Limb (tissue), 2 donors: ENCODE data around the gene ABHD12.
"Not testable (repeated sequence)": the region's sequence is repeated elsewhere in the genome, so short reads cannot be mapped to it uniquely, and the experiment has no call there.

Source experiments
- DNase-seq, 2 donors: peaks; one replicate each; pipeline ENCODE4 v3.0.0-alpha.2; 2016; ENCODE audit errors: extremely low spot score in 2 of 2

The ABHD12 gene

GRCh38 chr20:25353747-25354705 is 36.6 kb downstream of the ABHD12 start:
- DNase-seq, result no peak

GRCh38 chr20:25353353-25353746 is 37.3 kb downstream of the ABHD12 start:
- no peak for DNase-seq

- DNase-seq, result no peak
Observed at GRCh38 chr20:25352746-25353145, 37.9 kb downstream of the ABHD12 start.

GRCh38 chr20:25351024-25351360 is 39.6 kb downstream of the ABHD12 start:
- no peak for DNase-seq

- DNase-seq, result no peak
Observed at GRCh38 chr20:25346349-25346748, 44.3 kb downstream of the ABHD12 start.

GRCh38 chr20:25345721-25346120 is 44.9 kb downstream of the ABHD12 start:
- DNase-seq, result no peak

GRCh38 chr20:25344634-25345033 is 46.0 kb downstream of the ABHD12 start:
- no peak for DNase-seq

- no peak for DNase-seq
Observed at GRCh38 chr20:25341716-25342680, 48.6 kb downstream of the ABHD12 start.

GRCh38 chr20:25340380-25340779 is 50.3 kb downstream of the ABHD12 start:
- DNase-seq, result no peak

GRCh38 chr20:25339608-25340007 is 51.0 kb downstream of the ABHD12 start:
- DNase-seq, result no peak

- no peak for DNase-seq
Observed at GRCh38 chr20:25338112-25339023, 52.3 kb downstream of the ABHD12 start.

GRCh38 chr20:25336561-25337422 is 53.8 kb downstream of the ABHD12 start:
- DNase-seq, result no peak

GRCh38 chr20:25334972-25335371 is 55.7 kb downstream of the ABHD12 start:
- DNase-seq, result not testable (repeated sequence)

- DNase-seq, result no peak
Observed at GRCh38 chr20:25328954-25329498, 61.6 kb downstream of the ABHD12 start.

GRCh38 chr20:25327521-25328235 is 63.0 kb downstream of the ABHD12 start:
- no peak for DNase-seq

GRCh38 chr20:25325997-25326396 is 64.6 kb downstream of the ABHD12 start:
- no peak for DNase-seq

GRCh38 chr20:25325073-25325472 is 65.6 kb downstream of the ABHD12 start:
- DNase-seq, result no peak

- no peak for DNase-seq
Observed at GRCh38 chr20:25324412-25324811, 66.2 kb downstream of the ABHD12 start.
